PFSK-1 (cell line): Measurements from ENCODE around the gene TECR.

ENCODE experiments used
- POLR2AphosphoS5 ChIP-seq: IDR thresholded peaks from 2 replicates; pipeline ENCODE4 v1.6.1; 2012; ENCODE audit warnings: low read depth, mild to moderate bottlenecking, control low read depth, low read length, moderate library complexity
- REST ChIP-seq, 2 experiments: IDR thresholded peaks; 2 replicates each; pipeline versions ENCODE4 v1.6.1 to v1.8.0; 2011 to 2012; ENCODE audit warnings: low read depth in 2 of 2, low read length in 2 of 2, control low read depth in 1 of 2, inconsistent platforms in 1 of 2, mild to moderate bottlenecking in 1 of 2, moderate library complexity in 1 of 2; ENCODE audit not compliant: insufficient read depth in 1 of 2
- SIN3A ChIP-seq: IDR thresholded peaks from 2 replicates; pipeline ENCODE4 v1.6.1; 2012; ENCODE audit warnings: mild to moderate bottlenecking, low read length, moderate library complexity, borderline replicate concordance; ENCODE audit not compliant: insufficient read depth
- TAF1 ChIP-seq: IDR thresholded peaks from 2 replicates; pipeline ENCODE4 v1.6.1; 2012; ENCODE audit warnings: low read length, control low read depth, borderline replicate concordance; ENCODE audit not compliant: insufficient read depth

- TF ChIP-seq SIN3A (no peak), TAF1 (no peak), REST (IDR thresholded peaks at IDR 0.05; ENCODE audit: insufficient read depth in 1 of 2, low read depth in 2 of 2, low read length in 2 of 2) (no peak), POLR2AphosphoS5 (no peak)
Measured at GRCh38 chr19:14561249-14561648, 31.9 kb downstream of the TECR start.
